GM13976 (cell line): Measurements from ENCODE around the gene TP53TG3C.
"Not testable (repeated sequence)": the region's sequence is repeated elsewhere in the genome, so short reads cannot be mapped to it uniquely, and the experiment has no call there.

ENCODE experiments used
- DNase-seq: peaks from one replicate; pipeline ENCODE4 v3.0.0; 2012; ENCODE audit warnings: low spot score
- in situ Hi-C: fragments of 300-500 bp; cut with MboI; formaldehyde crosslinking; loops from one replicate; pipeline ENCODE4 v1.12.0; 2022; ENCODE audit warnings: low sequenced_read_pairs, mixed read lengths, inconsistent platforms; ENCODE audit not compliant: unreplicated experiment

The TP53TG3C gene, protein sequence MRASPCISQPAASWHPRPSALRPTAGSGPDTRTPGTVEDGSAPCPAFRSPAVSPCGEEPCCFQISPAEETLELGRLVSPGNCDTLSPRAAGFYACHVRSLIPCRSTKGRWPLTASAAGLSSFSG

DNA sequence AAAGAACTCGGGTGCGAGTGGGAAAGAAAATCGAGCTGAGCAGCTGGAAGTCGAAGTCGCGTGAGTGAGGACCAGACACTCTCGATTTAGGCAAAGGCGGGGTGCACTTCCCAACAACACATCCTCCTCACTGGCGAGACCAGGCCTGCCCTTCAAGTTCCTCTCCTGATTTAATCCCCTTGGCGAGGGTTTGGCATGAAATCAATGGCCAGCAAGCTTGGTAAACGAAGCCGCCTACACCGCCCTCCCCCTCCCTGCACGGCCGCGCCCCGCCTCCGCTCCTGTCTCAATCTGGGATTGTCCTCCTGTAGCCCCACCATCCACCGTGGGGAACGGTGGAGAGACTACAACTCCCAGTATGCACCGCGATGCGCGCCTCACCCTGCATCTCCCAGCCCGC, at the start of gene TP53TG3C:
Gene TP53TG3C, plus strand, starts transcription at position 301 of the 400 bp plus-strand sequence. Its CDS starts 68 bp downstream, at position 369.
- in situ Hi-C loops, DNase-seq: not testable (repeated sequence)
